Brain microvascular endothelial cell (primary cell): ENCODE results near the gene COPS2.
"Not testable (repeated sequence)": the region's sequence is repeated elsewhere in the genome, so short reads cannot be mapped to it uniquely, and the experiment has no call there.

ENCODE experiments used
- DNase-seq: peaks from one replicate; pipeline ENCODE4 v3.0.0-alpha.2; 2020
- H3K27ac ChIP-seq: fragments of 250-450 bp; sonication (Bioruptor Pico); 2 replicates; pipeline ENCODE4 v1.5.1; 2020; ENCODE audit warnings: mild to moderate bottlenecking, moderate library complexity
- H3K27me3 ChIP-seq: fragments of 250-450 bp; sonication (Bioruptor Pico); replicated peaks from 2 replicates; pipeline ENCODE4 v1.5.1; 2020; ENCODE audit warnings: mild to moderate bottlenecking
- H3K36me3 ChIP-seq: fragments of 250-450 bp; sonication (Bioruptor Pico); replicated peaks from 2 replicates; pipeline ENCODE4 v1.5.1; 2020; ENCODE audit warnings: mild to moderate bottlenecking
- H3K4me3 ChIP-seq: 2 replicates; pipeline ENCODE4 v1.5.1; 2011; ENCODE audit warnings: low read depth, mild to moderate bottlenecking, control low read depth, low read length, moderate library complexity
- in situ Hi-C: cut with HindIII; loops from 2 replicates; pipeline ENCODE4 v1.10.0; 2017; ENCODE audit warnings: low sequenced_read_pairs, low pct_ligation_motif_present
- TF ChIP-seq, protein P1 (sequence below): IDR thresholded peaks from 2 replicates; pipeline ENCODE4 v1.5.1; 2011; ENCODE audit warnings: low read depth, mild to moderate bottlenecking, moderate library complexity, low read length, control low read depth, inconsistent platforms; ENCODE audit errors: missing control alignments

COPS2 gene

DNA sequence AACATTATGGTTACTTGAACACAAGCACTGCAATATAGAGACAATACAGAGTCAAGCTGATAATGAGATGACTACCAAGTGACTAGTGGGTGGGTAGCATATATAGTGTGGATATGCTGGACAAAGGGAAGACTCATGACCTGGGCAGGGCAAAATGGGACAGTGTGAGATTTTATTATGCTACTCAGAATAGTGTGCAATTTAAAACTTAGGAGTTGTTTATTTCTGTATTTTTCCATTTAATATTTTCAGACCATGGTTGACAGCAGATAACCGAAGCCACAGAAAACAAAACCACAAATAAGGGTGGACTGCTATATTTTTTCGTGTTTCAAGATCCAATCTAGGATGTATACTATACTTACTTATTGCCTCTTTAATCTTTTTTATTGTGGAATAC lies 34.2 kb upstream of the COPS2 start:
- no peaks in the 10 kb centered on the region for H3K36me3 ChIP-seq
- TF ChIP-seq, protein P1, sequence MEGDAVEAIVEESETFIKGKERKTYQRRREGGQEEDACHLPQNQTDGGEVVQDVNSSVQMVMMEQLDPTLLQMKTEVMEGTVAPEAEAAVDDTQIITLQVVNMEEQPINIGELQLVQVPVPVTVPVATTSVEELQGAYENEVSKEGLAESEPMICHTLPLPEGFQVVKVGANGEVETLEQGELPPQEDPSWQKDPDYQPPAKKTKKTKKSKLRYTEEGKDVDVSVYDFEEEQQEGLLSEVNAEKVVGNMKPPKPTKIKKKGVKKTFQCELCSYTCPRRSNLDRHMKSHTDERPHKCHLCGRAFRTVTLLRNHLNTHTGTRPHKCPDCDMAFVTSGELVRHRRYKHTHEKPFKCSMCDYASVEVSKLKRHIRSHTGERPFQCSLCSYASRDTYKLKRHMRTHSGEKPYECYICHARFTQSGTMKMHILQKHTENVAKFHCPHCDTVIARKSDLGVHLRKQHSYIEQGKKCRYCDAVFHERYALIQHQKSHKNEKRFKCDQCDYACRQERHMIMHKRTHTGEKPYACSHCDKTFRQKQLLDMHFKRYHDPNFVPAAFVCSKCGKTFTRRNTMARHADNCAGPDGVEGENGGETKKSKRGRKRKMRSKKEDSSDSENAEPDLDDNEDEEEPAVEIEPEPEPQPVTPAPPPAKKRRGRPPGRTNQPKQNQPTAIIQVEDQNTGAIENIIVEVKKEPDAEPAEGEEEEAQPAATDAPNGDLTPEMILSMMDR: no peak
- no peak for DNase-seq
- H3K4me3 ChIP-seq: no peak overlapping the region
- no peaks in the 10 kb centered on the region for H3K27me3 ChIP-seq
- in situ Hi-C loops: no loop called here
- no peak overlapping the region for H3K27ac ChIP-seq

DNA sequence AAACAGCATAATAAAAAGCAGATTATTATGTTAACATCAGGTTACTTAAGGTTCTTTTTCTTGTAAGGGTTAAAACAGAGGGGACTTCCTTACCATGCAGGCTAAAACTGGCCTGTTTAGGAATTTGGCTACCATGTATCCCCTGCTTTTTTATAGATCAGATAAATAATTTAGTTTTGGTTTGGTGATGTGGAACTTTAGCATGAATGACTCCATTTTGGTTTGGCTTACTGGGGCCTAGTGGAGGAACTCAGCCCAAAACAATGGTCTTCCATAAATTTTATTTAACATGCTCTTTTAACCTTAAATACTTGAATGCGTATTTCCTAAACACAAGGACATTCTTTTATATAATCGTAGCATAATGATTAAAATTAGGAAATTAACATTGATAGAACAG lies 33.5 kb upstream of the COPS2 start:
- in situ Hi-C loops: no loop called here
- TF ChIP-seq, protein P1: no peak
- Histone ChIP-seq H3K27ac (no peak overlapping the region), H3K36me3 (no peaks in the 10 kb centered on the region), H3K27me3 (no peaks in the 10 kb centered on the region), H3K4me3 (no peak overlapping the region)
- DNase-seq: no peak

DNA sequence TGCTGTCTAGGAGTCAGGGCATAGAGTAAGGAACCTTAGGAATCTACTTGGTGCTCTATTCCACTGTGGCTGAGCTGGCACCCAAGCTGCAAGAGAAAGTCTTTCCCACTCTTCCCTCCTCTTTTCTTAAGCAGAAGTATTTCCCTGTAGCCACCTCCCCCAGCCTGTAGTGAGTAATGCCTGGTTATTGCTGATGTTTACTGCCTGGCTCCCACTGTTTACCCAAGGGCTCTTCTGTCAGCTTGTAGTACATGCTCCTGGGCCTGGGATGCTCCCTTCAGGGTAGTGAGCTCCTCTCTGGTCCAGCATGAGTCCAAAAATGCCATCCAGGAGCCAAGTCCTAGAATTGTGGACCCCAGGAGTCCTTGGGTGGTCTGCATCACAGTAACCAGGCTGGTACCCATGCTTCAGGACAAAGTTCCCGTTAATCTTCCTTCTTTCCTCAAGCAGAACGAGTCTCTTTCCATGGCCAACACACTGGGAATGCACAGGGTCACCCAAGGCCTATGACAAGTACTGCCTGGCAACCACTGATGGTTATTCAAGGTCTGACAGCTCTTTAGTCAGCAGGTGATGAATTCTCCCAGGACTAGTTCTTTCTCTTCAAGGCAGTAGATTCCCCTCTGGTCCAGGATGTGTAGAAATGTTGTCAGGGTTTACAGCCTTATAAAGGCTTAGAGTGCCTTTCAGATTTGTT lies 32.3 kb upstream of the COPS2 start:
- Histone ChIP-seq H3K27me3 (no peaks in the 10 kb centered on the region), H3K36me3 (no peaks in the 10 kb centered on the region), H3K4me3 (no peak overlapping the region), H3K27ac (no peak overlapping the region)
- TF ChIP-seq, protein P1: no peak
- in situ Hi-C loops: no loop called here
- DNase-seq: peak; percentile 13

DNA sequence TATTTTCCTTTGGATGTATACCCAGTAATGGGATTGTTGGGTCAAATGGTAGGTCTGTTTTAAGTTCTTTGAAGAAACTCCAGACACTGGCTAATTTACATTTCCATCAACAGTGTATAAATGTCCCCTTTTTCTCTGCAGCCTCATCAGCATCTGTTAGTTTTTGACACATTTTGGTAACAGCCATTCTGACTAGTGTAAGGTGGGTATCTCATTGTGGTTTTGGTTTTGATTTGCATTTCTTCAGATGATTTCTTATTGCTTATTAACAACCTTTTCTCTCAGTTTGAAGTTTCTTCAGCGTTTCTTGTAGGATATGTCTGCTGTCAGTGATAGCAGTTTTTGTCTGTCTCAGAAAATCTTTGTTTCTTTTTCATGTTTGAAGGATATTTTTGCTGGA lies 30.1 kb upstream of the COPS2 start:
- Histone ChIP-seq H3K27me3 (no peaks in the 10 kb centered on the region), H3K4me3 (no peak overlapping the region), H3K36me3 (no peaks in the 10 kb centered on the region), H3K27ac (no peak overlapping the region)
- DNase-seq: no peak
- TF ChIP-seq, protein P1: no peak
- in situ Hi-C loops: no loop called here

DNA sequence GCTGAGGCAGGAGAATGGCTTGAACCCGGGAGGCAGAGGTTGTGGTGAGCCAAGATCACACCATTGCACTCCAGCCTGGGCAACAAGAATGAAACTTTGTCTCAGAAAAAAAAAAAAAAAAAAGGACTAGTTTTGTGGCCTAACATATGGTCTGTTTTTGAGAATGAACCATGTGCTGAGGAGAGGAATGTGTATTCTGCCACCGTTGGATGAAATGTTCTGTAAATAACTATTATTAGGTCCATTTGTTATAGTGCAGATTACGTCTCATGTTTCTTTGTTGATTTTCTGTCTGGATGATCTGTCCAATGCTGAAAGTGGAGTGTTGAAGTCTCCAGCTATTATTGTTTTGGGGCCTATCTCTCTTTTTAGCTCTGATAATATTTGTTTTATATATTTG lies 28.3 kb upstream of the COPS2 start:
- DNase-seq, H3K27ac ChIP-seq, H3K4me3 ChIP-seq, H3K36me3 ChIP-seq, in situ Hi-C loops, H3K27me3 ChIP-seq: not testable (repeated sequence)

DNA sequence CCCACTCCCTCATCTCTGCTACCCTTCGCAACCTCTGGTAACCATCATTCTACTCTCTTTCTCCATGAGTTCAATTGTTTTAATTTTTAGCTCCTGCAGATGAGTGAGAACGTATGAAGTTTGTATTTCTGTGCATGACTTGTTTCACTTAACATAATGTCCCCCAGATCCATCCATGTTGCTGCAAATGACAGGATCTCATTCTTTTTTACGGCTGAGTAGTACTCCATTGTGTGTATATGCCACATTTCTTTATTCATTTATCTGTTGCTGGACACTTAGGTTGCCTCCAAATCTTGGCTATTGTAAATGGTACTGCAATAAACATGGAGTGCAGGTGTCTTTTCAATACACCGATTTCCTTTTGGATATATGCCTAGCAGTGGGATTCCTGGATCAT lies 26.7 kb upstream of the COPS2 start:
- Histone ChIP-seq H3K4me3 (no peak overlapping the region), H3K27me3 (no peaks in the 10 kb centered on the region), H3K36me3 (no peaks in the 10 kb centered on the region), H3K27ac (no peak overlapping the region)
- TF ChIP-seq, protein P1: no peak
- in situ Hi-C loops: no loop called here
- no peak for DNase-seq
